GM19324 (cell line): ENCODE results near the gene NCKAP1.

ENCODE experiments used
- ATAC-seq: cut with Tn5 transposase; IDR thresholded peaks from one replicate; pipeline ENCODE4 v1.9.1; 2021; ENCODE audit warnings: mild to moderate bottlenecking, moderate library complexity; ENCODE audit not compliant: unreplicated experiment, low FRiP score

Gene NCKAP1

GRCh38 chr2:182951948-182952663 lies 86.2 kb downstream of the NCKAP1 start:
- peak; percentile 64 for ATAC-seq

- no peak for ATAC-seq
Observed at GRCh38 chr2:182950546-182950945, 87.7 kb downstream of the NCKAP1 start.

GRCh38 chr2:182949572-182950189 lies 88.6 kb downstream of the NCKAP1 start:
- ATAC-seq, result peak; percentile 48

GRCh38 chr2:182949052-182949451 lies 89.2 kb downstream of the NCKAP1 start:
- ATAC-seq, result peak; percentile 60

GRCh38 chr2:182946958-182947369 lies 91.3 kb downstream of the NCKAP1 start:
- no peak for ATAC-seq

- no peak for ATAC-seq
Observed at GRCh38 chr2:182943339-182943738, 94.9 kb downstream of the NCKAP1 start.

- ATAC-seq, result no peak
Observed at GRCh38 chr2:182942756-182943155, 95.5 kb downstream of the NCKAP1 start.

- no peak for ATAC-seq
Observed at GRCh38 chr2:182941919-182942318, 96.3 kb downstream of the NCKAP1 start.

- ATAC-seq, result no peak
Observed at GRCh38 chr2:182941121-182941722, 97.0 kb downstream of the NCKAP1 start.

- no peak for ATAC-seq
Observed at GRCh38 chr2:182937870-182938269, 100.4 kb downstream of the NCKAP1 start.

GRCh38 chr2:182933629-182934028 lies 104.6 kb downstream of the NCKAP1 start:
- peak; percentile 57 for ATAC-seq

- ATAC-seq, result no peak
Observed at GRCh38 chr2:182929972-182930371, 108.3 kb downstream of the NCKAP1 start.

- no peak for ATAC-seq
Observed at GRCh38 chr2:182924306-182924705, 114.0 kb downstream of the NCKAP1 start.

GRCh38 chr2:182921234-182921633 lies 117.0 kb downstream of the NCKAP1 start:
- peak; percentile 16 for ATAC-seq

- ATAC-seq, result peak; percentile 58
Observed at GRCh38 chr2:182920631-182921056, 117.6 kb downstream of the NCKAP1 start.

GRCh38 chr2:182920089-182920488 lies 118.2 kb downstream of the NCKAP1 start:
- no peak for ATAC-seq

GRCh38 chr2:182918961-182919652 lies 119.2 kb downstream of the NCKAP1 start:
- no peak for ATAC-seq

GRCh38 chr2:182917924-182918323 lies 120.3 kb downstream of the NCKAP1 start:
- ATAC-seq, result no peak

GRCh38 chr2:182916417-182916816 lies 121.8 kb downstream of the NCKAP1 start:
- ATAC-seq, result no peak

GRCh38 chr2:182915369-182916326 lies 122.6 kb downstream of the NCKAP1 start:
- ATAC-seq, result no peak
